ENCODE results near the gene CAMTA1.

Gene CAMTA1

DNA sequence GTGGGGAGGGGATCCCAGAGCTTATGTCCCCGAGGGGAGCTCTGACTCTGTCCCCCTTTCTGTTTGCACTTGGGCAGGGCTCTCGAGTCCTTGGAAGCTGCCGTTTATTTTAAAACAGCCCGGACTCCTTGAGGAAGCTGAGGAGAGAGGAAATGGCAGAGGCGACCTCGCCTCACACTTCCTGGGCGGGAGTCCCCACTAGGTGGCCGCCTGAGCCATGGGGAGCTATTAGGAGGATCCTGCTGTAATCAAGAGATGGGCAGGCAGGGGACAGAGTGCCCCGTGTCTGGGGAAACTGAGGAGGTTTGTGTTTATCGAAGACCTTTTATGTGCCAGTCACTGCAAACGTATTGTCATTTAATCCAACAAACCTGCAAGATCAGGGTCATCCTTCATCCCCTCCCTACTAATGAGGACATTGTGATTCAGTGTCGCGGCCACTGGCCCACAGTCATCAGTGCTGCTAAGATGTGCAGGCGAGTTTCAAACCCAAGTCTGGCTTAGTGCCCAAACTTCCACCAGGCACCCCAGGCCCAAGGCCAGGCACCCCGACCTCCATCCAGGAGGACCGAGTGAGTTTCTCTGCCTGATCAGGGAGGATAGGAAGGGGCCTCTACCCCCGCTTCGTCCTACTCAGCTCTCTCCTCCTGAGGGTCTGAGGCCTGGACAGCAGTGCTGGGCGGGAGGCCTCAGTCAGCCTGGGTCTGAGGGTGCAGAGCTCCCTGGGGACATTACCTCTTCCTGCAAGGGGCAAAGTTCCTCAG is 669.0 kb downstream of the CAMTA1 start:
- DNase-seq: no peak

DNA sequence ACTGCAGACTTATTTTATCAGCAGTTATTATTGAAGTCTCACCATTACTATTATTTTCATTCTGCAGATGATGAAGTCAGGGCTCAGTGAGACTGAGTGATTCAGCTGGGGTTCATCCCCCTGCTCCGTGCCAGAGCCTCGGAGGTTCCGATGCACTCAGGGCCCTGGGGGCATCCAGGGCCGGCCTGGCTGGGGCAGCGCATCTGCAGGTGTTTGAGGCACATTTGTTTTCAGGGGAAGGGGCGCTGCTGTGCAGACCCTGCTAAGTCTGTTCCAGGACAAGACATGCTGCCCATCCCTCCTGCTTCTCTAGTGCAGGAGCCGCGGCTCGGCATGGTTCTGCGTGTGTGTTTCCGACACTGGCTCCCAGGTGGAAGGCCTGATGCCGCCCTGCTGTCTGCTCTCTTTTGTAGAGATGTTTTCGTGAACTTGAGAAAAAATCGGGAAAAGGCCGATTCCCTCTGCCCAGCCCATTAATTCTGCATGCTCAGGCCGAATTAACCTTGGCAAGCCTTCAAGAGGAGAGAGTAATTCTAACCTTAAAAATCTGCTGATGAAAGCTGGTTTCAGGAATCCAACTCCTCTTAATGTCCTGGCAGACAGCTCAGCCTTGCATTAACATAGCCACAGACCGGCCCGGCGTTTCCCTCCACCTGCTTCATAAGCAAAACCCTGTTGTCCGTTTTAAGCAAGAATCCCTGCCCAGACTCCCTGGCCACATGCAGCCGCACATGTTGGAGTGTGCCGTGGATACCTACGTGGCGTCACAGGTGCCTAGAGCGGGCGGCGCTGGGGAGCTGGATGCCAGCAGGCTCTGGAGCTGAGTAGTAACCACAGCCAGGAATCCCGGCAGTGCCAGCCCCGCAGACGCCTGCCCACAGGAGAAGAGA is 669.9 kb downstream of the CAMTA1 start:
- no peak for DNase-seq

DNA sequence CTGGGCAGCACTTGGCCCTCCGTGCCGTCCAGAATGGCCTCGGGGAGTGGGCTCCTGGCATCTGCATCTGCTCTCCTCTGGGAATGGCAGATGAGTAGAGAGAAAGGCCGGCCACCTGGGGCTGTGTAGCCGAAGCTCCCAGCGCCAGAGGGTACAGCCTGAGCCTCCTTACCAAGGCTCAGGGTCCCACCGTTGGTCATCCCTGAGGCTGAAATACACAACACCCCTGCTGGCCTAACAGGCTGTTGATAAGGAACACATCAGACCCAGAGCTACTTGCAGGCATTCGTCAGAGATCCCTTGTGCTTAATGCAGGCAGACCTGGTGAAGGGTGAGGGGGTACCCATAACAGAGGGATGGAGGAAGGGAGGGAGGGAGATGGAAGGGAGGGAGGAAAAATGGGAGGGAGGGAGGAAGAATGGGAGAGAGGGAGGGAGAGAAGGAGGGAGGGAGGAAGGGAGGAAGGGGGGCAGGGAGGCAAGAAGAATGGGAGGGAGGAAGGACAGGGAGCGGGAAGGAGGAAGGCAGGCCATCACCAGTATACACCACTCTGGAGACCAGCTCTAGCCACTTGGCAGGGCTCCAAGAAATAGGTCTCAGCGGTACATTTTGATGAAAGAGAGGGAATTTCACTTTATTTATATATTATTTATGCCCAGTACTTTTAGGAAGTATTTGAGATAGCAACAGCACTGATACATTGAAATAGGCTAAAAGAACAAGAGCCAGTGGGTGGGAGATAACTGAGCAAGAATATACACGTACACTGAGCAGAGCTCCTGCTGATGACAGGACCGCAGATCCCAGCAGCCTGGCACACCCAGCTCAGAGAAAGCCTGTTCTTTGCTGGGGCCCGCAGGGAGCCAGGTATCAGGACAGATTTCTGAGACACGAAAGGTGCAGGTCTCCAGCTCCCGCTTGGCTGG is 670.8 kb downstream of the CAMTA1 start:
- no peak for DNase-seq

DNA sequence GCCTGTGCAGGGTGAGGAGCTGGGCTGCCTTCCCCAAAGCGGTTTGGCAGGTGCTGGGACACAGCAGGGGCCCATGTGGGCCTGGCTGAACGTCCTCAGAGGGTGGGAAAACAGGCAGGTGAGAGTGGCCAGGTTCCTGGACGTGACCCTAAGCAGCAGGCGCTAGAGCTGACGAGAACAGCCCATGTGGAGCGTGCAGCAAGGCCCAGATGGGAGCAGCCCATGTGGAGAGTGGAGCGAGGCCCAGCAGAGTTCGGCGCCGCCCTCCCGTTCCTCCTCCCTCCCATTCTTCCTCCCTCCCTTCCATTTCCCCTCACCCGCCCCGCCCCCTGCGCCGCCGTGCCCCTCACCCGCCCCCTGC is 671.4 kb downstream of the CAMTA1 start:
- DNase-seq: no peak

DNA sequence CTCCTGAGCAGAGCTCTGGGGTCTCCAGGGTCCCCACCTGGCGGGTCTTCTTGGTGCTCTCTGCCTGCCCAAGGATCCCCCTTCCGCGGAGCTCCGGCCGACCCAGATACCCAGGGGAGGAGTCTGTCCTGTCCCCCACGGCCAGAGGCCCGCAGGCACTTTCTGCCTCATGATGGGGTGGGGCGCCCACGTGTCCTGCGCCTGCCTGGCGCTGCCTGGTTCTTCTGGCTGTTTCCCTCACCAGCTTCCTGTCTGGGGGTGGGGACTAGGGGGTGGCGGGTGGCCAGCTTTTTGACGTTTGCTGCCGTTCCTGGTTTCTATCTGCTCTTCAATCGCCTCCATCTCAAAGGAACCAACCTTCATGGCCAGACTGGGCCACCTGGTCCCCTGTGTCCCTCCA is 672.6 kb downstream of the CAMTA1 start:
- DNase-seq: no peak

DNA sequence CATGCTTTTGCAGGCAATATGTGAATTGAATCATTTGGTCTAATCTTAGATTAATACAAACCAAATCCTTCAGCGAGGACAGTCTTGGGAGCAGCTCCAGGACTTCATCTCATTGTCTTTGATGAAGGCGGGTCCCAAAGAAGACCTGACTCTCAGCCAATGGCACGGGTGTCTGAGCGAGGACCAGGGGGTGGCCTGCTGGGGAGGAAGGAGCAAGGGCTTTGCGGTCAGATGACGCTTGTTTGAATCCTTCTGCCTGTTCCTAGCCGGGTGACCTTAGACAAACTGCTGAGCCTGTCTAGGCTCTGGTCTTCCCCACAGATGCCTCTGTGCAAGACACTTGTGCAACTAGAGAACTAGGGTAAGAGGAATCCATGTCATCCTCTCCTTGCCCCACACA is 673.7 kb downstream of the CAMTA1 start:
- no peak for DNase-seq

DNA sequence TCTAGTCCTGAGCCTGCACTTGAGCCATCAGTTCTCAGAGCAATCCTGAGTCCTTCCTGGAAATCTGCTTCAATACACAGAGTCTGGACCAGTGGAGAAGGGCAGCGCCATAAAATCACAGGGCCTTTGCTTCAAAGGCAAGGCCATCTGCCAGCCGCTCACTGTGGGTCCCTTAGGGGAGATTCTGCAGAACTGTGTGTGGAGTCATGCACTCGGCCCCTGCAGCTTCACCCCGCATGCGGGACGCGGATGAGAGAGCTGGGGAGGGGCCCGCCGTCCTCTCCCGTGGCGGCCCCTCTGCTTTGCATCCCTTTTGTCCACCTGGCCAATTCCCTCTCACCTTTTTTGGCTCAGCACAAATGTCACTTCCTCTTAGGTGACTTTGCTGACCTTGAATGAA is 674.7 kb downstream of the CAMTA1 start:
- DNase-seq: no peak

DNA sequence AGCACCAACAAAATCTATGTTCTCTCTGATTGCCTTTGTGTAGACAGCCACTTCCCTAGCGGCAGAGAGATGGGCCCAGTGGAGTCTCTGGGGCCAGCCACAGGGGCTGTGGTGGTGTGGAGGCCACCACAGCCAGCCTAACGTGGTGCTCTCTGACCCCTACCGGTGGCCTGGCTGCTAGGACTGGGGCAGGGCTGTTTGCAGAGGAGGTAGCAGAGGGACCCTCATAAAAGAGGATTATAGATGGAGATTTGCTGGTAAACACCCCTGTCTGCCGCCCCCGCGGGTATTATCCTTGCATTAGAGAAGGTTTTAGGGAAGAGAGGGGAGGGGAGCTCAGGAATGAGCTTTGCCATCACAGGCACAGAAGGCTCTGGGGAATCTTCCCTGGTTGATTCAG is 675.6 kb downstream of the CAMTA1 start:
- DNase-seq: no peak

DNA sequence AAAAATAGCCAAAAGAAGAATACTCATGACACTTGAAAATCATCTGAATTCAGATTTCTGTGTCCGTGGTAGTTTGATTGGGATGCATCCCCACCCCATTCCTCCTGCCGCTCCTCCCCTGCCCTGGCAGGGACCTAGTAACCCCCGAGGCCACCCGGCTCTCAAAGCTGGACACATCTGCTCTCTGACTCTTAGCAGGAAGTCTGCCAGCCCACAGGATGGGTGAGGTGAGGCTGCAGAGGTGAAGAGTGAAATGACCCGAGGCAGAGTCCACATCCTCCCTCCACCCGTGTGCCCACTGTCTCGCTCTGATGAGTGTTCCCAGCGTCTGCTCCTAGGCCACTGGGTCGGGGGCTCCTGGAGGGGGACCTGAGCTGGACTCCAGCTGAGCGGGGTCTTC is 677.4 kb downstream of the CAMTA1 start:
- DNase-seq: no peak

DNA sequence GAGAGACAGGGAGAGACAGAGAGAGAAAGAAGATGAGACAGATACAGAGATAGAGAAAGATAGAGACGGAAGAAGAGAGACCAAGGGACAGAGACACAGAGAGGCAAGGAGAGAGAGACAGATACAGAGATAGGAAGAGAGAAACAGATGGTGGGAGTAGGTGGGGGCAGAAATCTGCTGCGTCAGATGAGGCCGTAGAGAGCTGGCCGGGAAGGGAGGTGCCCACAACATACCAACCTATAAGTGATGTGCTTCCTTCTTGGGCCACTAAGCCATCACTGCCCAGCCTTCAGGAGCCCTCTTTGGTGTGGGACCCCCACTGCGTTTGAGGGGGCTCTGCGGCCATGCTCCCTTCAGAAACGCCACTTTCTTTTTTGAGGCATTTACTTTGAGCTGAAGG is 678.3 kb downstream of the CAMTA1 start:
- DNase-seq: no peak

DNA sequence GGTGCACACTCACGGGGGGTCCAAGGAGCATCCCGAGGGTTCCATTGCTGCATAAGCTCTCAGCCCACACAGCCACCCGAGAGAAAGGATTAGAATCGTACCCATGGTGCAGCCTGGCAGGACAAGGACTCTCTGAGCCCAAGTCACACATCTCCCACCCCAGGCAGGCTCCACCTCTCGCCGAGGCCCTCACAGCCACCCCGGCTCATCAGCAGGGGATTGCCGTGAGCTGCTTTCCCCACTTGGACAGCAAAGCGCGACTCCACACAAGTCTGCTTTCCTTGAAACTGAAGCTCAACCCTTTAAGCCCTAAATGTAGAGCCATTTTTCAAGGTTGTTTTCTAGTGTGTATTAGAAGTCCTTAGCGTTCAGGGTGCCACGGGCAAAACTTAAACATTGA is 679.5 kb downstream of the CAMTA1 start:
- DNase-seq: no peak

DNA sequence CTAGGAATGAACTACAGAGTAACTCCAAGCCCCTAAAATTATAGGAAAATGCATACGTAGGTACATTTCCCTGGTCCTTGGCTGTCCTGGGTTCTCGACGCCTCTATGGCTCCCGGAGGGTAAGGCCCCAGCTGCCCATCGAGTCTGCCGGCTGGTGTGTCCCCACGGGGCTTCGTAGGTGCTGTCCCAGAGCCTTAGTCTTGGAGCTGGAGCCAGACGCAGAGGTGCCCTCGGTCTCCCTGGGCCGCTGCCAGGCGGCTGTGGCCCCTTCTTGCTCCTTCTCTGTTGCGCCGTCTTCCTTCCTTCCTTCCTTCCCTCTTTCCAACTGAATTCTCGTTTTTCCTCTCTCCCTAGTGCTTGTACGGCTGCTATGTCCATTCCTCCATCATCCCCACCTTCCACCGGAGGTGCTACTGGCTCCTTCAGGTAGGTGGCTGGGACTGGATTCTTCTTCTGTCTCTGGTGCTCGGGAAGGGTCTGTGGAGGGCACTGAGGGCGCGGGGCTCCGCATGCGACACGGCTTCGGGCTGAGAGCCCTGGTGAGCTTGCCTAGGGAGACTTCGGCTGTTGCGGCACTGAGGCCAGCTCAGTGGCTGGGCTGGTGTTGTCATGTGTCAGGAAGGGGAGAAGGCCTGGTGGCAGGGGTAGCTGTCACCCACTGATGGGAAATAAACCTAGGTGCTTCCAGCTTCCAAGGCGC is 682.4 kb downstream of the CAMTA1 start:
- no peak for DNase-seq

DNA sequence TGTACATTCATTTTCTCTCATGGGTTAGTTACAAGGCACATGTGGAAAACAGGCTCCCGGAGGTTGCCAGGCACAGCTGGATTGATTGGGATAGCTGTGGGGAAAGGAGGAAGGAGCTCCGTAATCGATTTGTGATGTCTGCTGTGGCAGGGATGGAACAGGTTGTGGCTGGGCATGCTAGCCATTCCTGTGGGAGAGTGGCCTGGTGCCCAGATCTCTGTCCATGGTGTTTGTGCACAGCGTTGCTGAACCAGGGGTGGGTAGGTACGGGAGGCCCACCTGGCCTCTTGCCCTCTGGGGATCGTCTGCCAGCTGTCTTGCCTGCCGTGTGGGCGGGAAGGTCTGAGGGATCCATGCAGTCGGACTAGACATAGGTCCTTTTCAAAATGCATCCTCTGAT is 683.0 kb downstream of the CAMTA1 start:
- no peak for DNase-seq

DNA sequence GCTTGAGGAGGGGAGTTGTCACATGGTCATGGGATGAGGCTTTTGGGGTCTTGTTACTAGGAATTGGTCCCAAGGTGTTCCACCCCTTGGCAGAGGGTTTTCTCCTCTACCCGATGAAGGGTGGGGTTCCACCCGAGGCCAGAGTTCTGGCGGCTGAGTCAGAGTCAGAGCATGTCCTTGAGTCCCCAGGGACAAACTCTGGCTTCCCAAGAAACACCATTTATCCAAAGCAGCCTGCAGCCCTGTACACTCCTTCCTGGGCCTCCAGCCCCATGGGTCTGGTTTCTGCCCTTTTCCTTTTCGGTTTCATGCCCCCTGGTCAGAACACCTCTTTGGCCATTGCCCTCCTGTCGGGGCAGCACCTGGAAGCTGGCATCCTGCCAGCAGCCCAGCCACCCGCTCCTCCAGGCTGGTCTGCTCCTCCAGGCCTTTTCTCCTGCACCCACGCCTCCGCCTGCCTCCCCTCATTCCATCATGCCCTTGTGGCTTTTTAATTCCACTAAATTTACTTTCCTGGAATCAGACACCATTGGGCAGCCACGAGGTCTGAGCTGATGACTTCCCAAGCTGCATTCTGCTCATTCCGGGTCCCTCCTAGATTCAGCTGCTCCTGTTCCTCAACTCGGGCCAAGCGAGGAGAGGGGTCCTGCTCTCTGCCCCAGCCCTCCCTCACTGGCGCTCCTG is 684.1 kb downstream of the CAMTA1 start:
- no peak for DNase-seq

DNA sequence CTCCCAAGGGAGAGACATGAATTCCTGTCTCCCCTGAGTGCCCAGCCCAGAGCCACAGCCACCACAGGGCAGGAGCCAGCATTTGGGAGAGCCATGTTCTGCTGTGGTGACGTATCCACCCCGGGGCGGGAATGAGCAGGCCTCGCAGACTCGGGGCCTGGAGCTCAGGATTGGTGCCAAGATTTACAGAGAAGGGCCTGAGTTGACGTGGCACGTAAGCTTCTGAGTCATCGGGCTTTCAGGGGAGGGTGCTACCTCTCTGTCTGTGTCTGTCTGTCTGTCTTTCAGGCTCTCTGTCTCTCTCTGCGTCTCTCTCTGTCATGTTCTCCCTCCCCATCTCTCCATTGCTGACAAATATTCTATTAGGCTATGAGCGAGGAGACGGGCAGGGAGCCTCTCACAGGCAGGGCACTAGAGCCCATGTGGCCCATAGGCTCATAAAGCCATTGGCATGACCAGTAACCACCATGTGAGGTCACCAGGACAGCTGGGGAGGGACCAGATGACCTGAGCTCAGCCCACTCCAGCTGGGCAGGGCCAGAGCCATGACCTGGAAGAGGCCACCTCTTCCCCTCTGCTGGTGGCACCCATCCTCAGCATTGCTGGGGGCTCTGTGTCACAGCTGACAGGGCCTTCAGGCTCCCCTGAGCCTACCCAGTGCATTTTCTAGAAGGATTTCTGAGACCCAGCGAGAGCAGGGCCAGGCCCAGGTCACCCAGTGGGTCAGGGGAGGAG is 685.8 kb downstream of the CAMTA1 start:
- DNase-seq: no peak

DNA sequence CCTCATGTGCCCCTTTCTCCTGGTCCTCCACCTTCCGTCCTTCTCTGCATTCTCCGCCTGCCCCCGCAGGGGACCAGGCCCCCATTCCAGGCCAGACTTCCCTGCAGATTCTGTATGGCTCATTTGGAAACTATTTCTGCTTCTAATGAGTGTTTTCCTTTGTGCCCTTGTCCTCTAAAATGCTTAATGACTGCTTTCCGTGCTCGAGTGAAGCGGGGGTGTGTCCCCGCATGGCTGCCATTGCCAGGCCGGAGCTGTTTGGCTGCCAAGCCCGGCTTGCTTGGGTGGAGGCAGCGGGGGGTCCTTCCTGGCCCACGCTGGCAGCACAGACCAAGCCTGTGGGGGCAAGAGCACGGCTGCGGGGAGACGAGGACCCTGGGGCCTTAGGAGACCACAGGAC is 686.6 kb downstream of the CAMTA1 start:
- no peak for DNase-seq

DNA sequence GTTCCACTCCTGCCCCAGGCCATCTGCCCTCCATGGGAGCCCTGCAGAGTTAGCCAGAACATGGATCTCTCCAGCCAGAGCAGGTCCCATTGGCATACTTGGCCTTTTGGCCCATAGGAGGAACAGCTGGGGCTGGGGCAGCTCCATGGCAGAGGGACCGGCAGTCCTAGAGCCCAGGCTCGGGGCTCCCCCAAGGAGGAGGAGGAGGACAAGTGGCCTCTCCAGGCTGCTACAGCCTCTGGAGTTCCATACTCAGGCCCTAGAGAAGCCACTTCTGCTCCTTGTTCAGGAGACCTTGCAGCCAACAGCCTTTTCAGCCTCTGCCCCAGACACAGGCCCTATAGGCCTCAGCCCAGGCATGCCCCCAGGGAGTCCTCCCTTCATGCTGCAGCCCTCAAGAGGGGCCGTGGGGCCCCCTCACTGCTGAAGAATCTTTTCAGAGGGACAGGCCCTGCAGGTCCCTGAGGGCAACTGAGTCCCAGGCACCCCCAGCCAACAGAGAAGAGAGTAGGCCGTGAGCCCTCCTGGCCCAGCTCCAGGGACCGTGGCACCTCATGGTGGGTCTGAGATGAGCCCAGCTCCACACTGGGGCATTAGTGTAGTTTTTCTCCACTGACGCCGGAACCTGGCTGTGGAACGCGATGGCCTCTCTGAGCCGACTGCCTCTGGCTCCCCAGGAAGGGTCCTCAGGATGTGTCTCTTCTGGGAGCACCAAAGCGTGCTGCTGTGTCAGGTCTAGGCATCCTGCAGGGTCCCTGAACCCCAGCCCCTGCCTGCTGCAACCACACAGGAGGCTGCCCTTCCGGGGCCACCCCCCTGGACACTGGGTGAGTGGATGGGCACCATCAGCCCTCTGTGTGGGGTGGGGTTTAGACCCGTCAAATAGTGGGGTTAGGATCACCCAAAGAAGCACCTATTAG is 688.2 kb downstream of the CAMTA1 start:
- no peak for DNase-seq

DNA sequence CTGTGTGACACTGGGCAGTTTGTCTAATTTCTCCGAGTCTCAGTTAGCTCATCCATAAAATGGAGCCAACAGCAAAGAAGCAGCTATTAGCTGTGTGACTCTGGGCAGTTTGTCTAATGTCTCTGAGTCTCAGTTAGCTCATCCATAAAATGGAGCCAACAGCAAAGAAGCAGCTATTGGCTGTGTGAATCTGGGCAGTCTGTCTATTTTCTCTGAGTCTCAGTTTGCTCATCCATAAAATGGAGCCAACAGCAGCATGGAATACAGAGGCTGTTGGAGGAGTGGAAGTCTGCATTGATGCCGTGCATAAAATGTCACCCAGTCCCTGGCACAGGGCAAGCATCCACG is 688.9 kb downstream of the CAMTA1 start:
- DNase-seq: no peak

DNA sequence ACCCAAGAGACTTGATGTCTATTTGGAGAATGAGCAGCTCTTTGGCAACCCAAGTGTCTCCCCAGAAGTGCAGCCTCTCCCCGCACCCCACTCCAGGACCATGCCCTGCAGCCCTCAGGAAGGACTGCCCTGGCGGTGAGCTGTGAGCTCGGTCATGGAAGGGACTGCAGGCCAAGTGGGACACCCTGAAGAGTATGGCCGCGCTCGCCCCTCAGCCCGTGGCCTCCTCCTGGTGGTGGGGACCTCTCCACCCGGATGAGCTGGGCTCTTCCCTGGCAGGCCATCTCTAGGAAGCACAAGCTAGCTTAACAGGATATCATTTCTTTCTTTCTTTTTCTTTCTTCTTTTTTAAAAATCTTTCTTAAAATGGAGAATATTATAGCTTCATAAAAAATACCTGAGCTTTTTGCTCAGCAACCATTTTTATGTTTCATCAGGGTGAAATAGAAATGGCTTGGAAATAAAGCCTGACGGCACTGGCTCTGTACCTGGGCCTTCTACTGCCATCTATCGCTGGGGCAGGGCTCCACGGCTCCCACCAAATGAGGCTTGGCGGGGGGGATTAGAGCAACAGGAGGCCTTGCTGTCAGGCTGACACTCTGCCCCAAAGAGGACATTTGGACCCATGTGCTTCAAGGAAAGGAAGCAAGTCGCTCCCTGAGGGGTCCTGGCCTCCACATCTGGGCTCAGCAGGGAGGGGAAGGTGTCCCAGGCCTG is 689.7 kb downstream of the CAMTA1 start:
- no peak for DNase-seq

DNA sequence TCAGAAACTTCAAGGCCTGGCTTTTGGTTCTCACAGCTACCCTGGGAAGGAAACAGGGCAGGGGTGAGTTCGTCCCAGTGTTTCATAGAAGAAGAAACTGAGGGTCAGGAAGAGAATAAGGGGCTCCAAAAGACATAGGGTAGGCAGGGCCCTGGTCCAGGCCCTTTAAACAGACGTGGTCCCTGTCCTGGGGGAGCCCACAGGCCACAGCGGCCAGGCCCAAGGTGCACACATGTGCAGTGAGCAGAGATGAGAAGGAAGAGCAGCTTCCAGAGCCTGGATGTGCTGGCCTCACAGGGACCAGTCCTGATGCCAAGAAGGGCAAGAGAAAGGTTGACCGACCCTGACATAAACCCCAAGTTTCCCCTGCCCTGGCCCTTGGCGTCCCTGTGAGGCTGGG is 690.4 kb downstream of the CAMTA1 start:
- no peak for DNase-seq
